H9 (cell line): ENCODE measurements around the gene MYBPHL. TPM values are rescaled to one million over a fixed set of nuclear protein-coding genes. Genes with fewer than 3 reads are reported as not detected.

Source experiments
- DNase-seq: peaks from one replicate; pipeline ENCODE4 v3.0.0-alpha.2; 2017
- H2AFZ ChIP-seq: one replicate; pipeline ENCODE4 v1.6.1; 2013; ENCODE audit warnings: mild to moderate bottlenecking, low read length, control low read depth, moderate library complexity
- H2AK5ac ChIP-seq: 2 replicates; pipeline ENCODE4 v1.6.1; 2013; ENCODE audit warnings: low read length, control low read depth, mixed read lengths; ENCODE audit not compliant: insufficient read length
- H2BK120ac ChIP-seq: one replicate; pipeline ENCODE4 v1.6.1; 2013; ENCODE audit warnings: low read depth, mild to moderate bottlenecking, low read length, control low read depth, inconsistent platforms; ENCODE audit not compliant: poor library complexity, severe bottlenecking
- H2BK12ac ChIP-seq: 2 replicates; pipeline ENCODE4 v1.6.1; 2013; ENCODE audit warnings: low read length, control low read depth, mixed read lengths, low read depth; ENCODE audit not compliant: insufficient read length
- H2BK15ac ChIP-seq: 2 replicates; pipeline ENCODE4 v1.6.1; 2013; ENCODE audit warnings: low read depth, low read length, control low read depth
- H2BK20ac ChIP-seq: one replicate; pipeline ENCODE4 v1.6.1; 2013; ENCODE audit warnings: low read depth, mild to moderate bottlenecking, low read length, control low read depth, inconsistent platforms; ENCODE audit not compliant: poor library complexity, severe bottlenecking
- H2BK5ac ChIP-seq: 2 replicates; pipeline ENCODE4 v1.6.1; 2013; ENCODE audit warnings: low read length, control low read depth, mixed read lengths; ENCODE audit not compliant: insufficient read length
- H3K14ac ChIP-seq: 2 replicates; pipeline ENCODE4 v1.6.1; 2013; ENCODE audit warnings: low read length, control low read depth; ENCODE audit not compliant: insufficient read depth
- H3K18ac ChIP-seq: 2 replicates; pipeline ENCODE4 v1.6.1; 2013; ENCODE audit warnings: low read depth, mild to moderate bottlenecking, mixed read lengths, low read length, control low read depth; ENCODE audit not compliant: insufficient read length
- H3K23ac ChIP-seq: 2 replicates; pipeline ENCODE4 v1.6.1; 2013; ENCODE audit warnings: low read length, control low read depth, mixed read lengths, low read depth; ENCODE audit not compliant: insufficient read length
- H3K23me2 ChIP-seq: 2 replicates; pipeline ENCODE4 v1.6.1; 2013; ENCODE audit warnings: low read depth, mild to moderate bottlenecking, mixed read lengths, low read length, control low read depth; ENCODE audit not compliant: insufficient read length, poor library complexity, severe bottlenecking
- H3K27ac ChIP-seq: 2 replicates; pipeline ENCODE4 v1.5.1; 2013; ENCODE audit warnings: low read length, control low read depth, mixed read lengths, low read depth; ENCODE audit not compliant: insufficient read length
- H3K27me3 ChIP-seq: 2 replicates; pipeline ENCODE4 v1.6.1; 2013; ENCODE audit warnings: low read length, control low read depth, inconsistent platforms; ENCODE audit not compliant: insufficient read depth
- H3K4ac ChIP-seq: 2 replicates; pipeline ENCODE4 v1.6.1; 2013; ENCODE audit warnings: low read depth, mild to moderate bottlenecking, control low read depth, inconsistent platforms, low read length, moderate library complexity
- H3K4me1 ChIP-seq: 2 replicates; pipeline ENCODE4 v1.6.1; 2013; ENCODE audit warnings: low read length, control low read depth, inconsistent platforms; ENCODE audit not compliant: insufficient read depth
- H3K4me2 ChIP-seq: 2 replicates; pipeline ENCODE4 v1.6.1; 2013; ENCODE audit warnings: low read length, control low read depth, mixed read lengths; ENCODE audit not compliant: insufficient read length, insufficient read depth
- H3K56ac ChIP-seq: 2 replicates; pipeline ENCODE4 v1.6.1; 2013; ENCODE audit warnings: low read depth, mild to moderate bottlenecking, mixed read lengths, low read length, control low read depth; ENCODE audit not compliant: insufficient read length
- H3K79me1 ChIP-seq: 2 replicates; pipeline ENCODE4 v1.6.1; 2013; ENCODE audit warnings: low read depth, mild to moderate bottlenecking, moderate library complexity, low read length, control low read depth, inconsistent platforms; ENCODE audit not compliant: insufficient read depth, poor library complexity, severe bottlenecking
- H3K79me2 ChIP-seq: 2 replicates; pipeline ENCODE4 v1.6.1; 2013; ENCODE audit warnings: low read length, control low read depth, inconsistent platforms; ENCODE audit not compliant: insufficient read depth
- H3K9ac ChIP-seq: 2 replicates; pipeline ENCODE4 v1.6.1; 2013; ENCODE audit warnings: low read length, control low read depth, mixed read lengths; ENCODE audit not compliant: insufficient read length; ENCODE audit errors: extremely low read depth
- H3K9me3 ChIP-seq: one replicate; pipeline ENCODE4 v1.6.1; 2013; ENCODE audit warnings: low read depth, low read length, inconsistent platforms; ENCODE audit not compliant: control insufficient read depth
- H3T11ph ChIP-seq: one replicate; pipeline ENCODE4 v1.6.1; 2013; ENCODE audit warnings: mild to moderate bottlenecking, low read length, control low read depth, inconsistent platforms
- H4K20me1 ChIP-seq: one replicate; pipeline ENCODE4 v1.6.1; 2013; ENCODE audit not compliant: control insufficient read depth, insufficient read length, insufficient read depth
- H4K5ac ChIP-seq: 2 replicates; pipeline ENCODE4 v1.6.1; 2013; ENCODE audit warnings: low read depth, mild to moderate bottlenecking, mixed read lengths, low read length, control low read depth; ENCODE audit not compliant: insufficient read length
- H4K8ac ChIP-seq: replicated peaks from 2 replicates; pipeline ENCODE4 v1.6.1; 2013; ENCODE audit warnings: low read length, control low read depth, mixed read lengths, low read depth; ENCODE audit not compliant: insufficient read length
- H4K91ac ChIP-seq: 2 replicates; pipeline ENCODE4 v1.6.1; 2013; ENCODE audit warnings: low read depth, mild to moderate bottlenecking, moderate library complexity, mixed read lengths, low read length, control low read depth; ENCODE audit not compliant: insufficient read length
- H3K27ac Mint-ChIP-seq, 3 experiments: 2 replicates in 2 of 3; 3 replicates in 1 of 3; pipeline ENCODE4 v1.8.0; 2020 to 2021; ENCODE audit warnings: mixed read lengths in 3 of 3, mild to moderate bottlenecking in 1 of 3, moderate library complexity in 1 of 3
- H3K27me3 Mint-ChIP-seq: 2 replicates; pipeline ENCODE4 v1.8.0; 2021; ENCODE audit warnings: low read depth, mild to moderate bottlenecking, moderate library complexity, mixed read lengths
- H3K36me3 Mint-ChIP-seq, 3 experiments: 2 replicates in 2 of 3; 3 replicates in 1 of 3; pipeline ENCODE4 v1.8.0; 2020 to 2021; ENCODE audit warnings: low read depth in 3 of 3, mixed read lengths in 3 of 3; ENCODE audit not compliant: insufficient read depth in 1 of 3
- H3K4me1 Mint-ChIP-seq, 2 experiments: 2 replicates each; pipeline ENCODE4 v1.8.0; 2020; ENCODE audit warnings: mixed read lengths in 2 of 2
- H3K4me3 Mint-ChIP-seq, 2 experiments: 2 replicates in 1 of 2; 3 replicates in 1 of 2; pipeline ENCODE4 v1.8.0; 2020 to 2021; ENCODE audit warnings: mild to moderate bottlenecking in 2 of 2, mixed read lengths in 2 of 2, moderate library complexity in 1 of 2
- H3K9me3 Mint-ChIP-seq, 2 experiments: 2 replicates in 1 of 2; 3 replicates in 1 of 2; pipeline ENCODE4 v1.8.0; 2020; ENCODE audit warnings: mild to moderate bottlenecking in 2 of 2, mixed read lengths in 2 of 2, moderate library complexity in 1 of 2
- CTCF ChIP-seq: fragments of 200-600 bp; sonication (generic); conservative IDR thresholded peaks from 3 replicates; pipeline ENCODE4 v1.8.0; 2021; ENCODE audit warnings: antibody characterized with exemption, mild to moderate bottlenecking
- WGBS: extraction: QIAGEN DNeasy Blood & Tissue Kit; methylation state at CpG from one replicate; pipeline ENCODE4 v1.1.7; 2013; ENCODE audit warnings: missing lambda C conversion rate, low lambda C conversion rate, mixed read lengths; ENCODE audit not compliant: insufficient read length; ENCODE audit errors: extremely low coverage; 5-methylcytosine and 5-hydroxymethylcytosine counted together
- total RNA-seq: library from RNA; stranded (reverse); gene quantifications from 2 replicates; pipeline ENCODE4 v1.2.1, GENCODE V29; 2021

The MYBPHL gene
- total RNA-seq, 1 experiment from 2014 or later = 0.59 TPM

- H3K27ac Mint-ChIP-seq = peak overlapping the region in 1 of 3 experiments; percentile 11; a peak in 2 of 7 replicates
- Histone ChIP-seq H3K4me2 (no peak overlapping the region), H3K56ac (no peak overlapping the region), H3T11ph (no peak overlapping the region), H3K18ac (peak overlapping the region; percentile 22), H3K4ac (no peak overlapping the region), H3K79me2 (no peaks in the 10 kb centered on the region), H2BK15ac (no peak overlapping the region), H3K23me2 (no peaks in the 10 kb centered on the region), H4K8ac (no peak overlapping the region), H3K27ac (no peak overlapping the region), H3K23ac (no peak overlapping the region), H2BK12ac (no peak overlapping the region), H2BK5ac (no peak overlapping the region), H4K5ac (no peak overlapping the region), H2BK120ac (peak overlapping the region; percentile 38), H2AK5ac (no peak overlapping the region), H2BK20ac (no peak overlapping the region), H3K9me3 (no peaks in the 10 kb centered on the region), H3K14ac (no peak overlapping the region), H4K20me1 (no peaks in the 10 kb centered on the region), H2AFZ (no peak overlapping the region), H4K91ac (no peak overlapping the region), H3K4me1 (no peaks in the 10 kb centered on the region), H3K79me1 (no peaks in the 10 kb centered on the region), H3K27me3 (no peaks in the 10 kb centered on the region), H3K9ac (no peak overlapping the region)
- no peaks in the 10 kb centered on the region for H3K9me3 Mint-ChIP-seq
- H3K36me3 Mint-ChIP-seq = no peaks in the 10 kb centered on the region
- H3K27me3 Mint-ChIP-seq = no peaks in the 10 kb centered on the region; the same call in none of the 2 replicates
- DNase-seq = no peak
- H3K4me3 Mint-ChIP-seq = no peak overlapping the region
- TF ChIP-seq CTCF = no peak
- H3K4me1 Mint-ChIP-seq = peaks cover 9 to 12% of the 10 kb centered on the region in 2 experiments
- no CpG with 5 or more reads among the region's 11 CpGs for WGBS
Observed at GRCh38 chr1:109298666-109299557, 7.9 kb downstream of the MYBPHL start.
